OCI-LY1 (cell line): ENCODE data around the gene HSPA1B.

Experiments used
- EZH2 ChIP-seq: fragments of 200-600 bp; sonication (generic), shearing (Covaris generic); IDR thresholded peaks from 2 replicates; pipeline ENCODE4 v1.8.0; 2017; ENCODE audit warnings: borderline replicate concordance, mixed run types, mild to moderate bottlenecking, antibody characterized with exemption, low read length, moderate library complexity, mixed read lengths
- TF ChIP-seq, protein P1 (sequence below): fragments of 200-600 bp; sonication (generic), shearing (Covaris generic); IDR thresholded peaks from 2 replicates; pipeline ENCODE4 v1.5.1; 2017; ENCODE audit warnings: mild to moderate bottlenecking, antibody characterized with exemption, low read length, moderate library complexity, mixed read lengths

DNA sequence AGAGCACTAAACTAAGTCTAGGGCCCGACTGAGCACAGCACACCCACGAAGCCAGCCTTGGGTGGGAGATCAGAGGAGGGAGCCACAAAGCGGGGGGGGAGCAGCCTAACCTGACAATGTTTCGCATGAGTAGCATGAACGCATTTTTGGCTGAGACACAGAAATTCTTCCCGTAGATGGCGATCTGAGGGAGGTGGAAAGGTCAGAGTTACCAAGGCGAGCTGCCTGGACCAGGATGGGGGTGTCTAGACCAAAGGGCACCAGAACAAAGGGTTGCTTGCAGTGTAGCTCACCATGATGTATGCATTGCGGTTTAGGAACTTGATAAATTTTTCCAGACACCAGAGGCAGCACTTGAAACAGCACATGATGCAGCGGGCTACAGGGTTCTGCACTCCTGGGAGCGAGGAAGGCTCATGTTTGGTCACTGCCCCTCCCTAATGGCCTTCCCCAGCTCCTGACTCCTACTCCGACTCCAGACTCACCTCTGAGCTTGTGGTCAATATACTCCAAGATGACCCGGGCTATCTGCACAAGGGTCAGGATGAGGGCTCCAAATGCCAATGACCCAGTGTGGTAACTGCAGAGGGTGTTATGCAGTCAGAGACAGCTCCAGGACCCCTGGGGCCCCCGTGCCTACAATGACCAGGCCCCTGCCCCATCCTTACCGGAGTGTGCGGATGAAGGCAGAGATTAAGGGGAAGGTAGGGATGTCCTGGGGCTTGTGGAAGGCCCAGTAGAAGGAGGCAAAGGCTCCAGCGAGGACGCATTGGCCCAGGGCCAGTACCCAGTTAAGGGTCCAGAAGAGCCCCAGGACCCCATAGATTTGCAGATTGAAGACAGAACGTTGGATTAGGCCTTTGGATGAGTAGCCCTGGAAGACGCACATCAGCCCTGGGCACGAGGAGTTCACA is 37.9 kb downstream of the HSPA1B start:
- TF ChIP-seq EZH2, result no peak
- TF ChIP-seq, protein P1, sequence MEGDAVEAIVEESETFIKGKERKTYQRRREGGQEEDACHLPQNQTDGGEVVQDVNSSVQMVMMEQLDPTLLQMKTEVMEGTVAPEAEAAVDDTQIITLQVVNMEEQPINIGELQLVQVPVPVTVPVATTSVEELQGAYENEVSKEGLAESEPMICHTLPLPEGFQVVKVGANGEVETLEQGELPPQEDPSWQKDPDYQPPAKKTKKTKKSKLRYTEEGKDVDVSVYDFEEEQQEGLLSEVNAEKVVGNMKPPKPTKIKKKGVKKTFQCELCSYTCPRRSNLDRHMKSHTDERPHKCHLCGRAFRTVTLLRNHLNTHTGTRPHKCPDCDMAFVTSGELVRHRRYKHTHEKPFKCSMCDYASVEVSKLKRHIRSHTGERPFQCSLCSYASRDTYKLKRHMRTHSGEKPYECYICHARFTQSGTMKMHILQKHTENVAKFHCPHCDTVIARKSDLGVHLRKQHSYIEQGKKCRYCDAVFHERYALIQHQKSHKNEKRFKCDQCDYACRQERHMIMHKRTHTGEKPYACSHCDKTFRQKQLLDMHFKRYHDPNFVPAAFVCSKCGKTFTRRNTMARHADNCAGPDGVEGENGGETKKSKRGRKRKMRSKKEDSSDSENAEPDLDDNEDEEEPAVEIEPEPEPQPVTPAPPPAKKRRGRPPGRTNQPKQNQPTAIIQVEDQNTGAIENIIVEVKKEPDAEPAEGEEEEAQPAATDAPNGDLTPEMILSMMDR, result no peak
